Gastroesophageal sphincter (tissue), 3 donors: ENCODE data around the gene TMPRSS4.

ENCODE experiments used
- CTCF ChIP-seq, 4 experiments: fragments of 200-600 bp in 2 of 4; fragments of 450-650 bp in 2 of 4; sonication (generic) in 1 of 4; IDR thresholded peaks; one replicate each; pipeline ENCODE4 v1.5.1; 2017 to 2019; ENCODE audit warnings: antibody characterized with exemption in 4 of 4, mild to moderate bottlenecking in 2 of 4, moderate library complexity in 2 of 4
- POLR2A ChIP-seq, 2 donors: fragments of 450-650 bp; IDR thresholded peaks; one replicate each; pipeline ENCODE4 v1.6.1; 2017; ENCODE audit warnings: antibody characterized with exemption in 2 of 2, mild to moderate bottlenecking in 2 of 2, moderate library complexity in 1 of 2

- TF ChIP-seq POLR2A (IDR thresholded peaks at IDR 0.05) (no peak), CTCF (IDR thresholded peaks at IDR 0.05) (no peak)
Observed at GRCh38 chr11:118074091-118074685, 2.7 kb upstream of the TMPRSS4 start.
